GM23338 (cell line): ENCODE results near the gene SENP3. TPM values are rescaled to one million over a fixed set of nuclear protein-coding genes. Genes with fewer than 3 reads are reported as not detected.
A peak's percentile ranks its signal among the peaks of the same experiment; 100 is the strongest.

Experiments
- ATAC-seq: fragments of 200-7000 bp; cut with Tn5 transposase; 3 replicates; pipeline ENCODE4 v1.9.1; 2020
- DNase-seq: peaks from one replicate; pipeline ENCODE4 v3.0.0-alpha.2; 2015; ENCODE audit warnings: low spot score
- H2AFZ ChIP-seq: fragments of 200-600 bp; sonication (generic); 2 replicates; pipeline ENCODE4 v1.8.0; 2016; ENCODE audit warnings: antibody characterized with exemption, mild to moderate bottlenecking, moderate library complexity
- H3F3A ChIP-seq: fragments of 200-600 bp; sonication (generic); replicated peaks from 2 replicates; pipeline ENCODE4 v1.8.0; 2017; ENCODE audit warnings: antibody characterized with exemption, mixed run types, low read depth
- H3K27ac ChIP-seq: fragments of 200-600 bp; sonication (generic); 2 replicates; pipeline ENCODE4 v1.6.1; 2016; ENCODE audit warnings: low read depth
- H3K27me3 ChIP-seq: fragments of 200-600 bp; sonication (generic); 2 replicates; pipeline ENCODE4 v1.8.0; 2016; ENCODE audit warnings: mild to moderate bottlenecking, mixed run types, moderate library complexity; ENCODE audit not compliant: insufficient read depth
- H3K36me3 ChIP-seq: fragments of 200-600 bp; sonication (generic); 2 replicates; pipeline ENCODE4 v1.8.0; 2016; ENCODE audit warnings: mild to moderate bottlenecking; ENCODE audit not compliant: insufficient read depth
- H3K4me1 ChIP-seq: fragments of 200-600 bp; sonication (generic); 2 replicates; pipeline ENCODE4 v1.8.0; 2016; ENCODE audit warnings: mild to moderate bottlenecking, moderate library complexity; ENCODE audit not compliant: insufficient read depth
- H3K4me2 ChIP-seq: fragments of 200-600 bp; sonication (generic); 2 replicates; pipeline ENCODE4 v1.7.1; 2017; ENCODE audit warnings: mixed run types
- H3K4me3 ChIP-seq: fragments of 200-600 bp; sonication (generic); 2 replicates; pipeline ENCODE4 v1.6.1; 2016; ENCODE audit warnings: mixed run types
- H3K79me2 ChIP-seq: fragments of 200-600 bp; sonication (generic); replicated peaks from 2 replicates; pipeline ENCODE4 v1.8.0; 2017; ENCODE audit warnings: mild to moderate bottlenecking; ENCODE audit not compliant: insufficient read depth
- H3K9me2 ChIP-seq: fragments of 200-600 bp; sonication (generic); 2 replicates; pipeline ENCODE4 v1.8.0; 2017; ENCODE audit not compliant: insufficient read depth
- H4K20me1 ChIP-seq: fragments of 200-600 bp; sonication (generic); replicated peaks from 2 replicates; pipeline ENCODE4 v1.8.0; 2017; ENCODE audit warnings: mild to moderate bottlenecking; ENCODE audit not compliant: insufficient read depth
- H3K27ac Mint-ChIP-seq: 2 replicates; pipeline ENCODE4 v1.8.0; 2020; ENCODE audit warnings: inconsistent platforms, mild to moderate bottlenecking, moderate library complexity, mixed read lengths
- H3K27me3 Mint-ChIP-seq: 3 replicates; pipeline ENCODE4 v1.8.0; 2022; ENCODE audit warnings: low read depth, mild to moderate bottlenecking, moderate library complexity, mixed read lengths, inconsistent platforms; ENCODE audit not compliant: insufficient read depth, poor library complexity
- H3K36me3 Mint-ChIP-seq: 3 replicates; pipeline ENCODE4 v1.8.0; 2021; ENCODE audit warnings: low read depth, mild to moderate bottlenecking, inconsistent platforms, moderate library complexity, mixed read lengths
- H3K4me1 Mint-ChIP-seq: 3 replicates; pipeline ENCODE4 v1.8.0; 2020; ENCODE audit warnings: mild to moderate bottlenecking, inconsistent platforms, mixed read lengths
- H3K4me3 Mint-ChIP-seq: 3 replicates; pipeline ENCODE4 v1.8.0; 2021; ENCODE audit warnings: moderate library complexity, mild to moderate bottlenecking, inconsistent platforms, mixed read lengths
- H3K9me3 Mint-ChIP-seq: 3 replicates; pipeline ENCODE4 v1.8.0; 2020; ENCODE audit warnings: moderate library complexity, mild to moderate bottlenecking, inconsistent platforms, mixed read lengths
- CREB1 ChIP-seq: fragments of 250-450 bp; sonication (Bioruptor Pico); IDR thresholded peaks from 2 replicates; pipeline ENCODE4 v1.5.0; 2020; ENCODE audit warnings: low read depth, mild to moderate bottlenecking, moderate library complexity
- ZNF114 ChIP-seq: fragments of 250-450 bp; sonication (Bioruptor Pico); IDR thresholded peaks from 2 replicates; pipeline ENCODE4 v1.5.0; 2020; ENCODE audit warnings: mild to moderate bottlenecking, moderate library complexity
- polyA plus RNA-seq: library from polyadenylated mRNA; unstranded; fragments of >200 nt; fragmentation: Nextera tagmentation; extraction: Ambion mirVana; gene quantifications from 2 replicates; pipeline ENCODE4 v1.2.1, GENCODE V29; 2016
- total RNA-seq: library from RNA; depleted of rRNA; stranded (reverse); fragments of >200 nt; shearing (Covaris generic); gene quantifications from 2 replicates; pipeline ENCODE4 v1.2.3, GENCODE V29; 2014
- TF ChIP-seq, protein P1 (sequence below), 2 experiments: fragments of 200-600 bp in 1 of 2; sonication (generic) in 1 of 2; conservative IDR thresholded peaks; 2 replicates each; pipeline versions ENCODE4 v1.5.1 to v1.6.1; 2016 to 2017; ENCODE audit warnings: antibody characterized with exemption in 2 of 2, low read depth in 2 of 2, mild to moderate bottlenecking in 2 of 2, moderate library complexity in 1 of 2
- TF ChIP-seq, protein P2 (sequence below): fragments of 250-450 bp; sonication (Bioruptor Pico); IDR thresholded peaks from 2 replicates; pipeline ENCODE4 v1.5.0; 2020; ENCODE audit warnings: mild to moderate bottlenecking, moderate library complexity

The SENP3 gene
- total and polyA plus RNA-seq, 2 experiments from 2014 or later = 6.5 to 138 TPM

DNA sequence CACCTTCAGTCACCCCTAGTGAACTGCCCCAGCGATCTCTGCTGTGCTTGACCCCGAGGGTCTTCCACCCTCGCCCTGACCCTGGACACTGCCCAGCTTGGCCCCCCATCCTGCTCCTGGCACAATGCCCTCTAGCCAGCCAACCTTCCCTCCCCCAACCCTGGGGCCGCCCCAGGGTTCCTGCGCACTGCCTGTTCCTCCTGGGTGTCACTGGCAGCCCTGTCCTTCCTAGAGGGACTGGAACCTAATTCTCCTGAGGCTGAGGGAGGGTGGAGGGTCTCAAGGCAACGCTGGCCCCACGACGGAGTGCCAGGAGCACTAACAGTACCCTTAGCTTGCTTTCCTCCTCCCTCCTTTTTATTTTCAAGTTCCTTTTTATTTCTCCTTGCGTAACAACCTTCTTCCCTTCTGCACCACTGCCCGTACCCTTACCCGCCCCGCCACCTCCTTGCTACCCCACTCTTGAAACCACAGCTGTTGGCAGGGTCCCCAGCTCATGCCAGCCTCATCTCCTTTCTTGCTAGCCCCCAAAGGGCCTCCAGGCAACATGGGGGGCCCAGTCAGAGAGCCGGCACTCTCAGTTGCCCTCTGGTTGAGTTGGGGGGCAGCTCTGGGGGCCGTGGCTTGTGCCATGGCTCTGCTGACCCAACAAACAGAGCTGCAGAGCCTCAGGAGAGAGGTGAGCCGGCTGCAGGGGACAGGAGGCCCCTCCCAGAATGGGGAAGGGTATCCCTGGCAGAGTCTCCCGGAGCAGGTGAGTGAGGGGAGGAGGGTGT is 3.0 kb upstream of the SENP3 start, which contains the start of gene TNFSF13:
TSS of gene TNFSF13 (plus strand) at position 207 of the 776 bp plus-strand sequence. CDS start at position 497, 290 bp downstream.
- H3K4me1 Mint-ChIP-seq = peaks cover 56% of the 10 kb centered on the region
- H4K20me1 ChIP-seq = no peaks in the 10 kb centered on the region; the same call in 1 of the 2 replicates
- H3K36me3 Mint-ChIP-seq = peaks cover 9% of the 10 kb centered on the region
- TF ChIP-seq, protein P1, sequence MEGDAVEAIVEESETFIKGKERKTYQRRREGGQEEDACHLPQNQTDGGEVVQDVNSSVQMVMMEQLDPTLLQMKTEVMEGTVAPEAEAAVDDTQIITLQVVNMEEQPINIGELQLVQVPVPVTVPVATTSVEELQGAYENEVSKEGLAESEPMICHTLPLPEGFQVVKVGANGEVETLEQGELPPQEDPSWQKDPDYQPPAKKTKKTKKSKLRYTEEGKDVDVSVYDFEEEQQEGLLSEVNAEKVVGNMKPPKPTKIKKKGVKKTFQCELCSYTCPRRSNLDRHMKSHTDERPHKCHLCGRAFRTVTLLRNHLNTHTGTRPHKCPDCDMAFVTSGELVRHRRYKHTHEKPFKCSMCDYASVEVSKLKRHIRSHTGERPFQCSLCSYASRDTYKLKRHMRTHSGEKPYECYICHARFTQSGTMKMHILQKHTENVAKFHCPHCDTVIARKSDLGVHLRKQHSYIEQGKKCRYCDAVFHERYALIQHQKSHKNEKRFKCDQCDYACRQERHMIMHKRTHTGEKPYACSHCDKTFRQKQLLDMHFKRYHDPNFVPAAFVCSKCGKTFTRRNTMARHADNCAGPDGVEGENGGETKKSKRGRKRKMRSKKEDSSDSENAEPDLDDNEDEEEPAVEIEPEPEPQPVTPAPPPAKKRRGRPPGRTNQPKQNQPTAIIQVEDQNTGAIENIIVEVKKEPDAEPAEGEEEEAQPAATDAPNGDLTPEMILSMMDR (conservative IDR thresholded peaks at IDR 0.05; ENCODE audit: low read depth in 2 of 2) = no peak
- no peak for TF ChIP-seq ZNF114 (CRISPR knock-in tag)
- TF ChIP-seq CREB1 (CRISPR knock-in tag) = no peak
- TF ChIP-seq, protein P2, sequence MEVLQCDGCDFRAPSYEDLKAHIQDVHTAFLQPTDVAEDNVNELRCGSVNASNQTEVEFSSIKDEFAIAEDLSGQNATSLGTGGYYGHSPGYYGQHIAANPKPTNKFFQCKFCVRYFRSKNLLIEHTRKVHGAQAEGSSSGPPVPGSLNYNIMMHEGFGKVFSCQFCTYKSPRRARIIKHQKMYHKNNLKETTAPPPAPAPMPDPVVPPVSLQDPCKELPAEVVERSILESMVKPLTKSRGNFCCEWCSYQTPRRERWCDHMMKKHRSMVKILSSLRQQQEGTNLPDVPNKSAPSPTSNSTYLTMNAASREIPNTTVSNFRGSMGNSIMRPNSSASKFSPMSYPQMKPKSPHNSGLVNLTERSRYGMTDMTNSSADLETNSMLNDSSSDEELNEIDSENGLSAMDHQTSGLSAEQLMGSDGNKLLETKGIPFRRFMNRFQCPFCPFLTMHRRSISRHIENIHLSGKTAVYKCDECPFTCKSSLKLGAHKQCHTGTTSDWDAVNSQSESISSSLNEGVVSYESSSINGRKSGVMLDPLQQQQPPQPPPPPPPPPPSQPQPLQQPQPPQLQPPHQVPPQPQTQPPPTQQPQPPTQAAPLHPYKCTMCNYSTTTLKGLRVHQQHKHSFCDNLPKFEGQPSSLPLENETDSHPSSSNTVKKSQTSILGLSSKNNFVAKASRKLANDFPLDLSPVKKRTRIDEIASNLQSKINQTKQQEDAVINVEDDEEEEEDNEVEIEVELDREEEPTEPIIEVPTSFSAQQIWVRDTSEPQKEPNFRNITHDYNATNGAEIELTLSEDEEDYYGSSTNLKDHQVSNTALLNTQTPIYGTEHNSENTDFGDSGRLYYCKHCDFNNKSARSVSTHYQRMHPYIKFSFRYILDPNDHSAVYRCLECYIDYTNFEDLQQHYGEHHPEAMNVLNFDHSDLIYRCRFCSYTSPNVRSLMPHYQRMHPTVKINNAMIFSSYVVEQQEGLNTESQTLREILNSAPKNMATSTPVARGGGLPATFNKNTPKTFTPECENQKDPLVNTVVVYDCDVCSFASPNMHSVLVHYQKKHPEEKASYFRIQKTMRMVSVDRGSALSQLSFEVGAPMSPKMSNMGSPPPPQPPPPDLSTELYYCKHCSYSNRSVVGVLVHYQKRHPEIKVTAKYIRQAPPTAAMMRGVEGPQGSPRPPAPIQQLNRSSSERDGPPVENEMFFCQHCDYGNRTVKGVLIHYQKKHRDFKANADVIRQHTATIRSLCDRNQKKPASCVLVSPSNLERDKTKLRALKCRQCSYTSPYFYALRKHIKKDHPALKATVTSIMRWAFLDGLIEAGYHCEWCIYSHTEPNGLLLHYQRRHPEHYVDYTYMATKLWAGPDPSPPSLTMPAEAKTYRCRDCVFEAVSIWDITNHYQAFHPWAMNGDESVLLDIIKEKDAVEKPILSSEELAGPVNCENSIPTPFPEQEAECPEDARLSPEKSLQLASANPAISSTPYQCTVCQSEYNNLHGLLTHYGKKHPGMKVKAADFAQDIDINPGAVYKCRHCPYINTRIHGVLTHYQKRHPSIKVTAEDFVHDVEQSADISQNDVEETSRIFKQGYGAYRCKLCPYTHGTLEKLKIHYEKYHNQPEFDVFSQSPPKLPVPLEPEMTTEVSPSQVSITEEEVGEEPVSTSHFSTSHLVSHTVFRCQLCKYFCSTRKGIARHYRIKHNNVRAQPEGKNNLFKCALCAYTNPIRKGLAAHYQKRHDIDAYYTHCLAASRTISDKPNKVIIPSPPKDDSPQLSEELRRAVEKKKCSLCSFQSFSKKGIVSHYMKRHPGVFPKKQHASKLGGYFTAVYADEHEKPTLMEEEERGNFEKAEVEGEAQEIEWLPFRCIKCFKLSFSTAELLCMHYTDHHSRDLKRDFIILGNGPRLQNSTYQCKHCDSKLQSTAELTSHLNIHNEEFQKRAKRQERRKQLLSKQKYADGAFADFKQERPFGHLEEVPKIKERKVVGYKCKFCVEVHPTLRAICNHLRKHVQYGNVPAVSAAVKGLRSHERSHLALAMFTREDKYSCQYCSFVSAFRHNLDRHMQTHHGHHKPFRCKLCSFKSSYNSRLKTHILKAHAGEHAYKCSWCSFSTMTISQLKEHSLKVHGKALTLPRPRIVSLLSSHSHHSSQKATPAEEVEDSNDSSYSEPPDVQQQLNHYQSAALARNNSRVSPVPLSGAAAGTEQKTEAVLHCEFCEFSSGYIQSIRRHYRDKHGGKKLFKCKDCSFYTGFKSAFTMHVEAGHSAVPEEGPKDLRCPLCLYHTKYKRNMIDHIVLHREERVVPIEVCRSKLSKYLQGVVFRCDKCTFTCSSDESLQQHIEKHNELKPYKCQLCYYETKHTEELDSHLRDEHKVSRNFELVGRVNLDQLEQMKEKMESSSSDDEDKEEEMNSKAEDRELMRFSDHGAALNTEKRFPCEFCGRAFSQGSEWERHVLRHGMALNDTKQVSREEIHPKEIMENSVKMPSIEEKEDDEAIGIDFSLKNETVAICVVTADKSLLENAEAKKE (CRISPR knock-in tag) = no peak
- H3K4me2 ChIP-seq = peak within 1 kb of the TSS; percentile 80
- peaks cover 45% of the 10 kb centered on the region for H3K4me1 ChIP-seq
- peaks cover 17% of the 10 kb centered on the region for H3K79me2 ChIP-seq
- no peaks in the 10 kb centered on the region for H3K27me3 ChIP-seq
- peak within 1 kb of the TSS; percentile 19; the same call in 1 of the 2 replicates for H3K27ac ChIP-seq
- H2AFZ ChIP-seq = peak within 1 kb of the TSS; percentile 91
- H3K27ac Mint-ChIP-seq = peak within 1 kb of the TSS; percentile 89
- no peaks in the 10 kb centered on the region for H3K9me2 ChIP-seq
- peaks cover 27% of the 10 kb centered on the region for H3F3A ChIP-seq
- no peaks in the 10 kb centered on the region for H3K9me3 Mint-ChIP-seq
- 0 out of 2 replicates have a peak, but pooled peaks cover under 1% of the 10 kb centered on the region for H3K36me3 ChIP-seq
- peaks cover 27% of the 10 kb centered on the region for H3K27me3 Mint-ChIP-seq
- ATAC-seq (no peak), DNase-seq (no peak)
- H3K4me3 ChIP-seq = peak within 1 kb of the TSS; percentile 41
- peak within 1 kb of the TSS; percentile 60 for H3K4me3 Mint-ChIP-seq
